Psoas muscle (tissue), 8 donors: ENCODE measurements around the gene NCAPD3. TPM values are rescaled to one million over a fixed set of nuclear protein-coding genes. Genes with fewer than 3 reads are reported as not detected.

Source experiments
- ATAC-seq, 4 donors: fragments of 200-7000 bp; cut with Tn5 transposase; one replicate each; pipeline ENCODE4 v1.9.1; 2020; ENCODE audit warnings: moderate library complexity in 3 of 4, mild to moderate bottlenecking in 2 of 4
- DNase-seq, 2 donors: peaks; one replicate each; pipeline ENCODE4 v3.0.0-alpha.2; 2020
- H3K27ac ChIP-seq: fragments of 200-600 bp; one replicate; pipeline ENCODE4 v1.8.0; 2022
- H3K27me3 ChIP-seq, 3 donors: fragments of 200-600 bp in 1 of 3; one replicate each; pipeline versions ENCODE4 v1.6.1 to v1.8.0; 2013 to 2022; ENCODE audit warnings: low read length in 2 of 3, mild to moderate bottlenecking in 2 of 3, moderate library complexity in 1 of 3; ENCODE audit not compliant: insufficient read depth in 3 of 3
- H3K36me3 ChIP-seq, 2 donors: fragments of 200-600 bp in 1 of 2; one replicate each; pipeline versions ENCODE4 v1.6.1 to v1.8.0; 2013 to 2022; ENCODE audit warnings: low read depth in 1 of 2, mild to moderate bottlenecking in 1 of 2, moderate library complexity in 1 of 2; ENCODE audit not compliant: insufficient read depth in 1 of 2
- H3K4me1 ChIP-seq: fragments of 200-600 bp; one replicate; pipeline ENCODE4 v1.8.0; 2022
- H3K4me3 ChIP-seq: fragments of 200-600 bp; one replicate; pipeline ENCODE4 v1.8.0; 2022; ENCODE audit warnings: mild to moderate bottlenecking
- H3K9me3 ChIP-seq: fragments of 200-600 bp; one replicate; pipeline ENCODE4 v1.8.0; 2022
- WGBS, 3 donors: extraction: QIAGEN DNeasy Blood & Tissue Kit; methylation state at CpG; one replicate each; pipeline versions ENCODE4 v1.1.6 to v1.1.7; 2013; 5-methylcytosine and 5-hydroxymethylcytosine counted together
- intact Hi-C, 2 donors: fragments of 100-400 bp; cut with DNase I; formaldehyde crosslinking; loops; one replicate each; pipeline versions ENCODE4 v1.11.0 to v1.14.2; 2022
- polyA plus RNA-seq, 3 donors: library from polyadenylated mRNA; stranded (reverse); fragments of 200-250 nt; gene quantifications; one replicate each; pipeline ENCODE4 v1.2.3, GENCODE V29; 2013
- total RNA-seq, 4 donors: library from RNA; stranded (reverse); fragmentation: NEBNext Ultra II Directional in 2 of 4; extraction: Animal tissue kit (Norgen Biotek cat#: 25700) in 2 of 4; gene quantifications; one replicate each; pipeline versions ENCODE4 v1.2.1 to v1.2.4, GENCODE V29; 2021 to 2023
- TF ChIP-seq, protein P1 (sequence below): fragments of 200-600 bp; IDR thresholded peaks from one replicate; pipeline ENCODE4 v1.8.0; 2022; ENCODE audit warnings: antibody characterized with exemption
- donor health status: healthy with polysubstance abuse.
- donor health status: DM: no; HTN: no; CAD: no; lungs with moderate emphysema.
- donor health status: Bipolar disorder and iron deficiency.
- donor health status: healthy.
- donor health status: DM: yes; HTN: yes; CAD: no.
- donor health status: DM: no; HTN: no; CAD: no.
- donor health status: DM: no; HTN: no; CAD: no.
- donor health status: DM: yes; HTN: yes; CAD: no.

The NCAPD3 gene
- total and polyA plus RNA-seq, 7 donors = 2.8 to 8.7 (median 5.5) TPM

DNA sequence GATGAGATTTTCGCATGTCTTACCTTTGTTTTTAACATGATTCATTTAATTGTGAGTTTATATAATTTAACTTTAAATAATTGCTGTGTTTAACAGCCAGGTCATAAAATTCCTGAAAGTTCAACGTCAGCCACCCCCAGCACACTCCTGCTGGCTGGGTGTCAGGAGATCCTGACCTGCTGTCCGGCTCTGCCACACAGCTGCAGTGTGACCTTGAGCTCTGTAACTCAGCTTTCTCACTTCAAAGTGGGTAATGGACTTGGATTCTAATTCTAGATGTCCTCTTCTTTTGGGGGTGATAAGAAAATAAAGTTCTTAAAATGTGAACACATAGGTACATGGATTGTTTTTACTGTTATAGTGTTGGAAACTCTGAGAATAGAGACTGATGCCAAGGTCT, 11.6 kb upstream of the NCAPD3 start:
- Histone ChIP-seq H3K27ac (no peak overlapping the region), H3K4me1 (peaks cover 3% of the 10 kb centered on the region), H3K27me3 (no peaks in the 10 kb centered on the region), H3K36me3 (peaks cover 2 to 57% of the 10 kb centered on the region in 2 donors), H3K9me3 (no peaks in the 10 kb centered on the region), H3K4me3 (no peak overlapping the region)
- 54 to 61% (median 59%) methylated on average over 3 of the region's 3 CpGs for WGBS, 3 donors
- DNase-seq = no peak
- TF ChIP-seq, protein P1, sequence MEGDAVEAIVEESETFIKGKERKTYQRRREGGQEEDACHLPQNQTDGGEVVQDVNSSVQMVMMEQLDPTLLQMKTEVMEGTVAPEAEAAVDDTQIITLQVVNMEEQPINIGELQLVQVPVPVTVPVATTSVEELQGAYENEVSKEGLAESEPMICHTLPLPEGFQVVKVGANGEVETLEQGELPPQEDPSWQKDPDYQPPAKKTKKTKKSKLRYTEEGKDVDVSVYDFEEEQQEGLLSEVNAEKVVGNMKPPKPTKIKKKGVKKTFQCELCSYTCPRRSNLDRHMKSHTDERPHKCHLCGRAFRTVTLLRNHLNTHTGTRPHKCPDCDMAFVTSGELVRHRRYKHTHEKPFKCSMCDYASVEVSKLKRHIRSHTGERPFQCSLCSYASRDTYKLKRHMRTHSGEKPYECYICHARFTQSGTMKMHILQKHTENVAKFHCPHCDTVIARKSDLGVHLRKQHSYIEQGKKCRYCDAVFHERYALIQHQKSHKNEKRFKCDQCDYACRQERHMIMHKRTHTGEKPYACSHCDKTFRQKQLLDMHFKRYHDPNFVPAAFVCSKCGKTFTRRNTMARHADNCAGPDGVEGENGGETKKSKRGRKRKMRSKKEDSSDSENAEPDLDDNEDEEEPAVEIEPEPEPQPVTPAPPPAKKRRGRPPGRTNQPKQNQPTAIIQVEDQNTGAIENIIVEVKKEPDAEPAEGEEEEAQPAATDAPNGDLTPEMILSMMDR = no peak
- intact Hi-C loops = no loop called here
- no peak for ATAC-seq

DNA sequence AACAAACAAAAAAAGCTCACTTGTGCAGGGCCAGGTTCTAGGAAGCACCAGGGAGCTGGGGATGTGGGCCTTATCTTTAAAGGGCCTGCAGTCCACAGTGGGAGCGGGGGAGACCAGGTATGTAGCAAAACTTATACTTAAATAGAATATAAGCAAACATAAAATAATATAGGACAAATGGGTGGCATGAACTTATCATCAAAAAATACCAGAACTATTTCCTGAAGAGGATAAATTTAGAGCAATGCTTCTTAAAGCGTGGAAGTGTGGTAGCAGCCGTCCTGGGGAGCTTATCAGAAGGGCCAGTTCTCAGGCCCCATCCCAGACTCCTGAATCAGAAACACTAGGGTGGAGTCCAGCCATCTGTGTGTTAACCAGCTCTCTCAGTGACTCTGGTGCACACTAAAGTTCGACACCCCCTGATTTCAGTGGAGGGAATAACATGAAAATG, 10.0 kb upstream of the NCAPD3 start:
- no peak overlapping the region for H3K27ac ChIP-seq
- H3K36me3 ChIP-seq = peaks cover 0 to 42% of the 10 kb centered on the region in 2 donors
- DNase-seq = no peak
- H3K4me3 ChIP-seq = no peak overlapping the region
- H3K4me1 ChIP-seq = peaks cover 3% of the 10 kb centered on the region
- intact Hi-C loops = no loop called here
- no peak for ATAC-seq
- TF ChIP-seq, protein P1 = no peak
- H3K9me3 ChIP-seq = no peaks in the 10 kb centered on the region
- H3K27me3 ChIP-seq = no peaks in the 10 kb centered on the region
- 89 to 94% (median 90%) methylated on average over 4 of the region's 4 CpGs for WGBS, 3 donors

DNA sequence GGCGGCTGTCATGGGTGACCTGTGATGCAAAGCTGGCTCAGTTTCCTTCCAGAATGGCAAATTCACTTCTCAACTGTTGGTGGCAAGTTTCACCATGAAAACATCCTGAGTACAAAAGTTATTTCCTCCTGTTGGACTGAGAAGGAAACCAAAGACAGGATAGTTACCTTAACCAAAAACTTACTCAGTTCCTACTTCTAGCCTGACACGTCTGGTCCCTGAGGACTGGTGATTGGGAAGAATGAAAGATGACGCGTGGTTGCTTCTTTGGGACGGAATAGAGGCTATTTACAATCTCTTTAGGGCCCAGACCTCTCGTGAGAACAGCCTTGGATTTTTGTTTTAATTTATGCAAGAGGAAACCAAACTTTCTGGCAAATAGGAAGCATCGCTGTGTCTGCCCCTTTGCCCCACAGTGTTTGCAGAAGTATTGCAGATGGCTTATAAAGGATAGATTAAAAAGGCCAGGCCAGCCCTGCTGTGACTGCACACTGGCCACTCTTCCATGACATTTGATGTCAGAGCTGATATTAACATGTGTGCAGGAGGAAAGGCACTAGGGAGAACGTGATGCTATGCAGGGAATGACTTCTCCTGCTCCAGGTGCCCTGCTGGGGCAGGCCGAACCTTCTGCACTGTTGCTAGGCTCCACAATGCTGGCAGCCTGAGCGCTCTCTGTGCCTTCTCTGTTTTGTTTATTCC, 8.3 kb upstream of the NCAPD3 start:
- H3K4me3 ChIP-seq = no peak overlapping the region
- intact Hi-C loops = no loop called here
- no peak overlapping the region for H3K27ac ChIP-seq
- H3K4me1 ChIP-seq = peaks cover 3% of the 10 kb centered on the region
- 73 to 76% (median 74%) methylated on average over 10 of the region's 10 CpGs for WGBS, 3 donors
- DNase-seq = no peak
- TF ChIP-seq, protein P1 = no peak
- H3K27me3 ChIP-seq = no peaks in the 10 kb centered on the region
- peaks cover 0 to 40% of the 10 kb centered on the region in 2 donors for H3K36me3 ChIP-seq
- ATAC-seq = no peak
- no peaks in the 10 kb centered on the region for H3K9me3 ChIP-seq

DNA sequence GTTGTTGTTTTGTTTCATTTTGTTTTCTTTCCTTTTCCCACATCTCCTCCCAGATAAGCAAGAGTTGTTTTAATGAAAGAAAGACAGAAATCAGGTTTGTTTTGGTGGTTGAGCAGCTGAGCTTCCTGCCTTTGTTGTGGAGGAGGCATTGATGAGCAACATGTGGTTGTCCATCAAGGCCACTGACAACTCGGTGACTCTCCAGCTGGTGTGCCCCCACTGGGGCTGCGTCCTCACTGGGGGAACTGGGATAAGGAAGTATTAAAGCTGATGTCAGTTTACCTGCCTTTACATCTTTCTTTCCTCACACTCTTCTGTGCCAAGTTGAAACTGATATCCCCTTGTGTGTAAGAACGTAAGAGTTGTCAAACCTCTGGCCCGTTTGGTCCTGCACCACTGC, 6.6 kb upstream of the NCAPD3 start:
- H3K27me3 ChIP-seq = no peaks in the 10 kb centered on the region
- DNase-seq (no peak), ATAC-seq (no peak)
- peaks cover 0 to 23% of the 10 kb centered on the region in 2 donors for H3K36me3 ChIP-seq
- no peaks in the 10 kb centered on the region for H3K9me3 ChIP-seq
- H3K4me3 ChIP-seq = no peak overlapping the region
- H3K4me1 ChIP-seq = peaks cover 20% of the 10 kb centered on the region
- 47 to 58% (median 49%) methylated on average over 4 of the region's 4 CpGs for WGBS, 3 donors
- TF ChIP-seq, protein P1 = no peak
- no peak overlapping the region for H3K27ac ChIP-seq
- intact Hi-C loops = no loop called here
